ENCODE measurements around the gene CNTN4.

CNTN4 gene

DNA sequence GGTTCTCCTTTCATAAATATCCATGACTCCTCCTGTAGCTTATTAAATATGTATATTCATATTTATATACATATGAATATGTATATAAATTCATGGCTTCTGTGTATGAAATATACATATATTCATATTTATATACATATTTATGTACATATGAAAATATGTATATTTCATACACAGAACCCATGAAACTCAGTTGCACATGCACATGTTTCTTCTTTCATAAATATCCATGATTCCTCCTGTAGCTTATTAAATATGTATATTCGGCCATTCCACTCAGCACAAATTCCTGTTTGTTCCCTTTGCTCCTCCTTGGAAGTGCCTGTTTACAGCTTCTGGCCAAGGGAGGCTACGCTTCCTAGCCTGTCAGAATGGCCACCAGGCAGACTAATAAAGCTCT, 789.9 kb downstream of the CNTN4 start:
- Histone ChIP-seq H3K27ac (replicated peaks; ENCODE audit: low read length) (no peak overlapping the region), H3K4me1 (ENCODE audit: control insufficient read depth in 2 of 2, insufficient read depth in 1 of 2, low read depth in 1 of 2, low read length in 2 of 2) (no peaks in the 10 kb centered on the region), H3K4ac (ENCODE audit: low read length) (no peak overlapping the region), H2AK5ac (ENCODE audit: low read depth, low read length) (no peak overlapping the region), H3K23ac (ENCODE audit: low read depth, low read length, poor library complexity) (no peak overlapping the region), H4K91ac (ENCODE audit: low read depth, low read length, poor library complexity) (no peak overlapping the region), H2BK5ac (ENCODE audit: low read length) (no peak overlapping the region), H2BK12ac (ENCODE audit: low read length) (no peak overlapping the region), H3K9me3 (replicated peaks in 1 of 2; ENCODE audit: control insufficient read depth in 2 of 2, insufficient read depth in 1 of 2, low read depth in 1 of 2, low read length in 2 of 2) (no peaks in the 10 kb centered on the region), H3K4me3 (ENCODE audit: low read length in 2 of 2) (no peak overlapping the region), H3K14ac (ENCODE audit: low read length) (no peak overlapping the region), H4K8ac (ENCODE audit: low read depth, low read length) (no peak overlapping the region), H3K4me2 (ENCODE audit: insufficient read depth, low read length, poor library complexity, severe bottlenecking) (no peak overlapping the region), H3K79me1 (ENCODE audit: low read depth, low read length) (no peaks in the 10 kb centered on the region), H3K18ac (ENCODE audit: low read length) (no peak overlapping the region), H2BK120ac (ENCODE audit: low read depth, low read length) (no peak overlapping the region), H3K27me3 (ENCODE audit: control insufficient read depth in 3 of 3, insufficient read depth in 3 of 3, low read depth in 1 of 3, low read length in 3 of 3) (no peaks in the 10 kb centered on the region), H2BK15ac (ENCODE audit: low read length) (no peak overlapping the region), H3K36me3 (replicated peaks in 1 of 2; ENCODE audit: control insufficient read depth in 2 of 2, insufficient read depth in 2 of 2, low read length in 2 of 2) (no peaks in the 10 kb centered on the region), H3K9ac (ENCODE audit: low read depth, low read length, poor library complexity) (no peak overlapping the region), H2AFZ (ENCODE audit: low read length) (no peak overlapping the region)
- no peak for DNase-seq (ENCODE audit: low spot score)
- no CpG with 5 or more reads among the region's 2 CpGs for WGBS, 2 donors (ENCODE audit: extremely low coverage in 2 of 2, insufficient read length in 2 of 2, insufficient replicate concordance in 1 of 2)

DNA sequence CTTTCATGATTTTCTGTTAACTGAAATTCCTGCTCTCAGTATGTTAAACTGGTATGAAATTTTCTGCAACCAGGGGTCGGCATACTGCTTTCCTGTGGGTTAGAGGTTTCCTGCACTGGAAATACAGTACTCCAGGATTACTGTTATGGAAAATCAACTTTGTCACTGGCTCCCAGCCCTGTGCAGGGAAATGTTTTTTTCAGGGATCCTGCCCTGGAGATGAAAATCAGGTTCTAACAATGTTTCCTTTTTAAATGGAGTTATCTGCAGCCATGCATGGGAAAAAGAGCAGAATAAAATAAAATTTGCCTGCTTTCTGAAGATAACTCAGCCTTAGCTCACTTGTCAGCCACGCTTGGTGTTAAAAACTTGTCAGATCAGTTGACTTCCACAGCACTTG, 791.1 kb downstream of the CNTN4 start:
- H3K9me3 ChIP-seq (replicated peaks in 1 of 2; ENCODE audit: control insufficient read depth in 2 of 2, insufficient read depth in 1 of 2, low read depth in 1 of 2, low read length in 2 of 2) = no peaks in the 10 kb centered on the region
- no peak overlapping the region for H3K4me2 ChIP-seq (ENCODE audit: insufficient read depth, low read length, poor library complexity, severe bottlenecking)
- no peak for DNase-seq (ENCODE audit: low spot score)
- H3K36me3 ChIP-seq (replicated peaks in 1 of 2; ENCODE audit: control insufficient read depth in 2 of 2, insufficient read depth in 2 of 2, low read length in 2 of 2) = no peaks in the 10 kb centered on the region
- no peak overlapping the region for H3K4me3 ChIP-seq (ENCODE audit: low read length in 2 of 2)
- no peak overlapping the region for H2BK5ac ChIP-seq (ENCODE audit: low read length)
- H2BK12ac ChIP-seq (ENCODE audit: low read length) = no peak overlapping the region
- H3K79me1 ChIP-seq (ENCODE audit: low read depth, low read length) = no peaks in the 10 kb centered on the region
- no peak overlapping the region for H2AK5ac ChIP-seq (ENCODE audit: low read depth, low read length)
- no CpG with 5 or more reads among the region's 2 CpGs for WGBS, 2 donors (ENCODE audit: extremely low coverage in 2 of 2, insufficient read length in 2 of 2, insufficient replicate concordance in 1 of 2)
- H3K18ac ChIP-seq (ENCODE audit: low read length) = no peak overlapping the region
- no peak overlapping the region for H2BK15ac ChIP-seq (ENCODE audit: low read length)
- no peaks in the 10 kb centered on the region for H3K4me1 ChIP-seq (ENCODE audit: control insufficient read depth in 2 of 2, insufficient read depth in 1 of 2, low read depth in 1 of 2, low read length in 2 of 2)
- H3K4ac ChIP-seq (ENCODE audit: low read length) = no peak overlapping the region
- no peak overlapping the region for H4K91ac ChIP-seq (ENCODE audit: low read depth, low read length, poor library complexity)
- H3K27me3 ChIP-seq (ENCODE audit: control insufficient read depth in 3 of 3, insufficient read depth in 3 of 3, low read depth in 1 of 3, low read length in 3 of 3) = no peaks in the 10 kb centered on the region
- no peak overlapping the region for H2BK120ac ChIP-seq (ENCODE audit: low read depth, low read length)
- no peak overlapping the region for H3K23ac ChIP-seq (ENCODE audit: low read depth, low read length, poor library complexity)
- H3K27ac ChIP-seq (replicated peaks; ENCODE audit: low read length) = no peak overlapping the region
- no peak overlapping the region for H4K8ac ChIP-seq (ENCODE audit: low read depth, low read length)
- H3K9ac ChIP-seq (ENCODE audit: low read depth, low read length, poor library complexity) = no peak overlapping the region
- no peak overlapping the region for H2AFZ ChIP-seq (ENCODE audit: low read length)
- H3K14ac ChIP-seq (ENCODE audit: low read length) = no peak overlapping the region

DNA sequence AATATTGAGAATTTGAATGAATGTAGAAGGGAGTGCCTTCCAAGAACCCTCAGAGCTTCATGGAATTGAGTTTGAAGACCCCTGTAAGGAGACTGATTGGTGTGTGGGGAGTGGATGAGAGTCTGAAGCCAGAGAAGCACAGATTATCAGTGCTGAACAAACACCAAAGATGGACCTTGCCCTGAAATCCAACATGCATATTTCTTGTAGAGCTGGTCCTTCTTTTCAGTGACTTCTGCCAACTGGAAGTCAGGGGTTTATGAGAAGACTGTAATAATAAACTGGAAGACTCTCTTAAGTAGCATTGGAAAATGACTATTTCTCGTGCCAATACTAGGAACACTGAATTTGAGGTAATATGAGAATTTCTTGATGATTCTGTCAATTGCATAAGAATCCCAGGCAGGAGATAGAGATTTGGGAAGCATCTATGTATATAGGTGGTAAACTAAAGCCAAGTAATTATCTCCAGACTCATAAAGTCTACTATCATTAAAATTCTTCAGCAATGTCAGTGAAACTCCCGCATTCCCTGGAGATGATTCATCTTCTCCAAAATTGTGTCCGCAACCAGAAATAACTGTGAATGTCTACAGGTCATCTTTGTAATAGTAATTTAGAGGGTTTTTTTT, 797.8 kb downstream of the CNTN4 start:
- Histone ChIP-seq H3K36me3 (replicated peaks in 1 of 2; ENCODE audit: control insufficient read depth in 2 of 2, insufficient read depth in 2 of 2, low read length in 2 of 2) (no peaks in the 10 kb centered on the region), H4K8ac (ENCODE audit: low read depth, low read length) (no peak overlapping the region), H3K4me2 (ENCODE audit: insufficient read depth, low read length, poor library complexity, severe bottlenecking) (no peak overlapping the region), H3K23ac (ENCODE audit: low read depth, low read length, poor library complexity) (no peak overlapping the region), H4K91ac (ENCODE audit: low read depth, low read length, poor library complexity) (no peak overlapping the region), H3K4ac (ENCODE audit: low read length) (no peak overlapping the region), H3K9ac (ENCODE audit: low read depth, low read length, poor library complexity) (no peak overlapping the region), H3K4me1 (ENCODE audit: control insufficient read depth in 2 of 2, insufficient read depth in 1 of 2, low read depth in 1 of 2, low read length in 2 of 2) (peaks cover 2 to 7% of the 10 kb centered on the region in 2 donors), H2AFZ (ENCODE audit: low read length) (no peak overlapping the region), H3K14ac (ENCODE audit: low read length) (no peak overlapping the region), H2AK5ac (ENCODE audit: low read depth, low read length) (no peak overlapping the region), H2BK12ac (ENCODE audit: low read length) (no peak overlapping the region), H3K9me3 (replicated peaks in 1 of 2; ENCODE audit: control insufficient read depth in 2 of 2, insufficient read depth in 1 of 2, low read depth in 1 of 2, low read length in 2 of 2) (no peaks in the 10 kb centered on the region), H2BK120ac (ENCODE audit: low read depth, low read length) (no peak overlapping the region), H3K4me3 (ENCODE audit: low read length in 2 of 2) (no peak overlapping the region), H3K79me1 (ENCODE audit: low read depth, low read length) (no peaks in the 10 kb centered on the region), H2BK5ac (ENCODE audit: low read length) (no peak overlapping the region), H3K27ac (replicated peaks; ENCODE audit: low read length) (no peak overlapping the region), H2BK15ac (ENCODE audit: low read length) (no peak overlapping the region), H3K18ac (ENCODE audit: low read length) (no peak overlapping the region), H3K27me3 (ENCODE audit: control insufficient read depth in 3 of 3, insufficient read depth in 3 of 3, low read depth in 1 of 3, low read length in 3 of 3) (no peaks in the 10 kb centered on the region)
- WGBS, 2 donors (ENCODE audit: extremely low coverage in 2 of 2, insufficient read length in 2 of 2, insufficient replicate concordance in 1 of 2) = no CpG with 5 or more reads among the region's 3 CpGs
- no peak for DNase-seq (ENCODE audit: low spot score)

DNA sequence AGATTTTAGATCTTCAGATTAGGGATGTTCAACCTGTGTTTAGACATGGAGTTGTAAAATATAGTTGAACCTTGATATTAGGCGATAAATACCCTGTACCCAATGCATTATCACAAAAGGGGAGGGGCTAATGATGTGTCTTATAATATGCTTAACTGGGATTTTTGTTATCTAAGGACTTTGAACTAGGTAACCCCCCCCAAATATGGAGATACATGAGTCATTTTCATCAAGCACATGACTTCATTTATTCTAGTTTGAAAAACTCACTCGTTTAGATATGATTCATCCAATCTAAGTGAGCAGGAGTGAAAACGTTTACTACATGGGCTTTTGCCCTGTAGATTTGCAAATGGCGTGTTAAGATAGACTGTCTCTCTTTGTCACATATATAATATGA, 799.2 kb downstream of the CNTN4 start:
- no peak overlapping the region for H3K27ac ChIP-seq (replicated peaks; ENCODE audit: low read length)
- H3K27me3 ChIP-seq (ENCODE audit: control insufficient read depth in 3 of 3, insufficient read depth in 3 of 3, low read depth in 1 of 3, low read length in 3 of 3) = no peaks in the 10 kb centered on the region
- no peak overlapping the region for H4K91ac ChIP-seq (ENCODE audit: low read depth, low read length, poor library complexity)
- no peak overlapping the region for H4K8ac ChIP-seq (ENCODE audit: low read depth, low read length)
- no peak overlapping the region for H3K4ac ChIP-seq (ENCODE audit: low read length)
- no peak overlapping the region for H3K23ac ChIP-seq (ENCODE audit: low read depth, low read length, poor library complexity)
- H3K18ac ChIP-seq (ENCODE audit: low read length) = no peak overlapping the region
- no peak overlapping the region for H2BK15ac ChIP-seq (ENCODE audit: low read length)
- H2BK12ac ChIP-seq (ENCODE audit: low read length) = no peak overlapping the region
- no peak overlapping the region for H2AFZ ChIP-seq (ENCODE audit: low read length)
- no peak for DNase-seq (ENCODE audit: low spot score)
- no peak overlapping the region for H2BK120ac ChIP-seq (ENCODE audit: low read depth, low read length)
- H3K4me3 ChIP-seq (ENCODE audit: low read length in 2 of 2) = no peak overlapping the region
- H2AK5ac ChIP-seq (ENCODE audit: low read depth, low read length) = no peak overlapping the region
- WGBS, 2 donors (ENCODE audit: extremely low coverage in 2 of 2, insufficient read length in 2 of 2, insufficient replicate concordance in 1 of 2) = no CpG with 5 or more reads among the region's 4 CpGs
- no peak overlapping the region for H3K9ac ChIP-seq (ENCODE audit: low read depth, low read length, poor library complexity)
- H2BK5ac ChIP-seq (ENCODE audit: low read length) = no peak overlapping the region
- H3K14ac ChIP-seq (ENCODE audit: low read length) = no peak overlapping the region
- H3K4me1 ChIP-seq (ENCODE audit: control insufficient read depth in 2 of 2, insufficient read depth in 1 of 2, low read depth in 1 of 2, low read length in 2 of 2) = peaks cover 2 to 7% of the 10 kb centered on the region in 2 donors
- H3K9me3 ChIP-seq (replicated peaks in 1 of 2; ENCODE audit: control insufficient read depth in 2 of 2, insufficient read depth in 1 of 2, low read depth in 1 of 2, low read length in 2 of 2) = no peaks in the 10 kb centered on the region
- no peak overlapping the region for H3K4me2 ChIP-seq (ENCODE audit: insufficient read depth, low read length, poor library complexity, severe bottlenecking)
- H3K36me3 ChIP-seq (replicated peaks in 1 of 2; ENCODE audit: control insufficient read depth in 2 of 2, insufficient read depth in 2 of 2, low read length in 2 of 2) = no peaks in the 10 kb centered on the region
- no peaks in the 10 kb centered on the region for H3K79me1 ChIP-seq (ENCODE audit: low read depth, low read length)

Data from neuronal stem cell (in vitro differentiated cells).